ENCODE measurements around the gene IL1R2. TPM values are rescaled to one million over a fixed set of nuclear protein-coding genes. Genes with fewer than 3 reads are reported as not detected.

The IL1R2 gene
- total and polyA plus RNA-seq, 9 of the 15 experiments (the other 6 are each of a cell fraction or from before 2014, with no cell fraction given) = 0.13 TPM; not detected in 8

GRCh38 chr2:101987832-101988231 is 3.9 kb upstream of the IL1R2 start:
- CTCF ChIA-PET (ENCODE audit: low intra/inter-chr PET ratio) = no interaction called here
- H3K27me3 ChIP-seq (ENCODE audit: control insufficient read depth in 2 of 2, insufficient read depth in 2 of 2, low read length in 2 of 2) = peaks cover 28 to 67% of the 10 kb centered on the region in 2 experiments; a peak in 4 of 5 replicates
- H3K4me2 ChIP-seq (ENCODE audit: insufficient read depth, low read length) = no peak overlapping the region
- H3K79me2 ChIP-seq (ENCODE audit: control insufficient read depth, insufficient read depth, low read length) = no peaks in the 10 kb centered on the region
- no peak for DNase-seq (ENCODE audit: extremely low read depth in 1 of 4, low spot score in 3 of 4)
- H4K20me1 ChIP-seq (replicated peaks; ENCODE audit: control insufficient read depth, insufficient read depth, low read length) = no peaks in the 10 kb centered on the region
- H3K9me1 ChIP-seq (ENCODE audit: control insufficient read depth, insufficient read depth, low read length) = peaks cover 2% of the 10 kb centered on the region
- no peaks in the 10 kb centered on the region for H3K9me3 ChIP-seq (replicated peaks; ENCODE audit: control insufficient read depth, insufficient read depth, low read depth, low read length)
- no TSS peak for BruUV-seq (replicated peaks)
- in situ Hi-C loops (cut with MboI) (no loop called here), intact Hi-C loops (cut with micrococcal nuclease) (loop anchor here (10.0 kb wide), 2 partner anchors 463 to 573 kb away; no protein-coding TSS in a partner anchor)
- H3K27ac ChIP-seq (ENCODE audit: extremely low read depth, low read depth, low read length) = no peak overlapping the region
- TF ChIP-seq KLF13 (tag; IDR thresholded peaks at IDR 0.05; ENCODE audit: borderline replicate concordance, low read depth) (no peak), TCF3 (CRISPR knock-in tag; IDR thresholded peaks at IDR 0.05) (no peak), MAFF (IDR thresholded peaks at IDR 0.05; ENCODE audit: low read length) (no peak), ZNF449 (CRISPR knock-in tag; IDR thresholded peaks at IDR 0.05) (no peak), FOXA1 (IDR thresholded peaks at IDR 0.05; ENCODE audit: borderline replicate concordance) (no peak), ETS1 (conservative IDR thresholded peaks at IDR 0.05; ENCODE audit: control insufficient read depth, low read depth, low read length) (no peak), FIP1L1 (IDR thresholded peaks at IDR 0.05; ENCODE audit: low read depth, low read length, poor library complexity, severe bottlenecking) (no peak), NR3C1 (CRISPR knock-in tag; IDR thresholded peaks at IDR 0.05) (no peak), EP300 (IDR thresholded peaks at IDR 0.05; ENCODE audit: low read length) (no peak)
- whole genome bisulfite sequencing (ENCODE audit: insufficient coverage, low coverage, missing lambda C conversion rate) = 0% methylated on average over 5 of the region's 5 CpGs
- no peak for FAIRE-seq
- H3K36me3 ChIP-seq (ENCODE audit: control insufficient read depth, insufficient read depth, low read length) = no peaks in the 10 kb centered on the region
- H3K9ac ChIP-seq (ENCODE audit: insufficient read depth in 1 of 2, low read depth in 2 of 2, low read length in 2 of 2) = no peak overlapping the region
- no peaks in the 10 kb centered on the region for H3K4me1 ChIP-seq (replicated peaks in 1 of 2; ENCODE audit: control insufficient read depth in 2 of 2, insufficient read depth in 2 of 2, low read length in 2 of 2)
- no peak; the same call in 2 of the 3 replicates for ATAC-seq
- H3K4me3 ChIP-seq = no peak overlapping the region
- H2AFZ ChIP-seq (ENCODE audit: low read depth, low read length) = no peak overlapping the region
- POLR2A ChIA-PET = interaction anchor here (0.5 to 0.9 kb wide), 2 partner anchors 30 to 97 kb away, joined by 3 read pairs; no protein-coding TSS in a partner anchor

Measured in K562 (cell line).